ENCODE measurements around the gene CFAP298.

The CFAP298 gene

GRCh38 chr21:32576011-32576410, 36.2 kb downstream of the CFAP298 start:
- no peak for TF ChIP-seq CTCF (IDR thresholded peaks at IDR 0.05; ENCODE audit: low read depth, low read length)
- DNase-seq (ENCODE audit: low read depth, low spot score): no peak
- no peak overlapping the region for H3K4me3 ChIP-seq (ENCODE audit: low read depth, low read length)
- in situ Hi-C loops (cut with HindIII; ENCODE audit: low sequenced_read_pairs): no loop called here

GRCh38 chr21:32574946-32575925, 36.9 kb downstream of the CFAP298 start:
- no peak for DNase-seq (ENCODE audit: low read depth, low spot score)
- TF ChIP-seq CTCF (IDR thresholded peaks at IDR 0.05; ENCODE audit: low read depth, low read length): no peak
- in situ Hi-C loops (cut with HindIII; ENCODE audit: low sequenced_read_pairs): no loop called here
- no peak overlapping the region for H3K4me3 ChIP-seq (ENCODE audit: low read depth, low read length)

- in situ Hi-C loops (cut with HindIII; ENCODE audit: low sequenced_read_pairs): no loop called here
- no peak for DNase-seq (ENCODE audit: low read depth, low spot score)
- no peak overlapping the region for H3K4me3 ChIP-seq (ENCODE audit: low read depth, low read length)
- no peak for TF ChIP-seq CTCF (IDR thresholded peaks at IDR 0.05; ENCODE audit: low read depth, low read length)
These were observed 39.4 kb downstream of the CFAP298 start for GRCh38 chr21:32572574-32573420.

- in situ Hi-C loops (cut with HindIII; ENCODE audit: low sequenced_read_pairs): no loop called here
- no peak overlapping the region for H3K4me3 ChIP-seq (ENCODE audit: low read depth, low read length)
- DNase-seq (ENCODE audit: low read depth, low spot score): no peak
- no peak for TF ChIP-seq CTCF (IDR thresholded peaks at IDR 0.05; ENCODE audit: low read depth, low read length)
These were observed 41.7 kb downstream of the CFAP298 start for GRCh38 chr21:32570456-32570855.

GRCh38 chr21:32569261-32570230, 42.6 kb downstream of the CFAP298 start:
- DNase-seq (ENCODE audit: low read depth, low spot score): peak; percentile 79
- H3K4me3 ChIP-seq (ENCODE audit: low read depth, low read length): peak overlapping the region; percentile 46
- in situ Hi-C loops (cut with HindIII; ENCODE audit: low sequenced_read_pairs): no loop called here
- peak; percentile 92 for TF ChIP-seq CTCF (IDR thresholded peaks at IDR 0.05; ENCODE audit: low read depth, low read length)
